Measurements from ENCODE around the gene MINDY4.

DNA sequence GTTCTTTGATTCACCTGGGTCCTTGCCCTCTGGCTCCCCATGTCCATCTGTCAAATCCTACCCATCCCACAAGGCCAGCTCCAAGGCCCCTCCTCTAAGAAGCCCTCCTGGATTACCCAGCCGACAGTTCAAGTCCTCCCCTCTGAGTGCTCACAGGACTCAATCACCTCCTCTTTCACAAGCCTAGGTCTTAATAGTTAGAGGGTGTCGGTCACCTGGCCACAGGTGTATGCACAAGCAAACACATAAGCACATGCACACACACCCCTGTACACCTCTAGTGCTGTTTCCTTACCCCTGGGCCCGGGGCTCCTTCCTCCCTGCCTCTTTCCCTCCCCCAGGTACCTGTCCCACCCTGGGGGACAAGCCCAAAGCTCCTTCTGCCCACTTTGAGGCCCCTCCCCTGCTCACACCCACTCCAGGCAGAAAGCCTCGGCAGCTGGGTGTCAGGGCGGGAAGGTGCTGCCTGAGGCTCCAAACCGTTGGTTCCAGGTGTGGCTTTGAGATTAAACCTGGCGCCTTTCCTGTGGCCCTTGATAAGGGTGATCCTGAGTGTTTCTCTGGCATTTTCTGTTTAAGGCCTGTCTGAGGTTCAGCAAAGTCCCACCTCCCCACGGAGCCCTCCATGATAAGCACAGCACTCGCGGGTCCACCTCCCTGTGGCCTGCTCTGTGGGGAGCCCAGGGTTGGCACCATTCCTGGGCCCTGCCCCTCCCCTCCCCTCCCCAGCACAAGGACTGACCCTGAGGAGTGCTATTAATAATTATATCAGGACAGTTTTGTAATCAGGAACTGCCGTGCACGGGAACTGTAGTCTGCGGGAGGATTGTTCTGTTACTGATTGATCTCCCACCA is 125.8 kb downstream of the MINDY4 start:
- no peak for TF ChIP-seq GATA3 (IDR thresholded peaks at IDR 0.05; ENCODE audit: low read depth, low read length)
- TF ChIP-seq GATA2 (IDR thresholded peaks at IDR 0.05; ENCODE audit: low read depth, low read length): no peak

Measured in SH-SY5Y (cell line).